Measurements from ENCODE around the gene SYAP1.
A peak's percentile ranks its signal among the peaks of the same experiment; 100 is the strongest.

The SYAP1 gene

GRCh38 chrX:16771483-16772398, 52.3 kb downstream of the SYAP1 start:
- TF ChIP-seq POLR2AphosphoS5 (IDR thresholded peaks at IDR 0.05; ENCODE audit: low read depth, low read length) (peak; percentile 99), REST (IDR thresholded peaks at IDR 0.05; ENCODE audit: insufficient read depth in 1 of 2, low read depth in 2 of 2, low read length in 2 of 2) (no peak), SIN3A (IDR thresholded peaks at IDR 0.05; ENCODE audit: borderline replicate concordance, insufficient read depth, low read length) (peak; percentile 90; the same call in 1 of the 2 replicates)

- TF ChIP-seq FOXP2 (optimal IDR thresholded peaks at IDR 0.05; ENCODE audit: borderline replicate concordance, extremely low read depth, extremely low read length, insufficient read depth) (no peak), SIN3A (IDR thresholded peaks at IDR 0.05; ENCODE audit: borderline replicate concordance, insufficient read depth, low read length) (no peak), TAF1 (IDR thresholded peaks at IDR 0.05; ENCODE audit: borderline replicate concordance, insufficient read depth, low read length) (no peak), POLR2AphosphoS5 (IDR thresholded peaks at IDR 0.05; ENCODE audit: low read depth, low read length) (no peak), REST (IDR thresholded peaks at IDR 0.05; ENCODE audit: insufficient read depth in 1 of 2, low read depth in 2 of 2, low read length in 2 of 2) (no peak)
These were observed 53.0 kb downstream of the SYAP1 start for GRCh38 chrX:16772460-16772859.

GRCh38 chrX:16774746-16775145, 55.3 kb downstream of the SYAP1 start:
- no peak for TF ChIP-seq REST (IDR thresholded peaks at IDR 0.05; ENCODE audit: insufficient read depth in 1 of 2, low read depth in 2 of 2, low read length in 2 of 2)

GRCh38 chrX:16778545-16778944, 59.1 kb downstream of the SYAP1 start:
- TF ChIP-seq REST (IDR thresholded peaks at IDR 0.05; ENCODE audit: insufficient read depth in 1 of 2, low read depth in 2 of 2, low read length in 2 of 2) = no peak
- TF ChIP-seq TAF1 (IDR thresholded peaks at IDR 0.05; ENCODE audit: borderline replicate concordance, insufficient read depth, low read length) = no peak
- no peak for TF ChIP-seq POLR2AphosphoS5 (IDR thresholded peaks at IDR 0.05; ENCODE audit: low read depth, low read length)
- no peak for TF ChIP-seq FOXP2 (optimal IDR thresholded peaks at IDR 0.05; ENCODE audit: borderline replicate concordance, extremely low read depth, extremely low read length, insufficient read depth)
- no peak for TF ChIP-seq SIN3A (IDR thresholded peaks at IDR 0.05; ENCODE audit: borderline replicate concordance, insufficient read depth, low read length)

GRCh38 chrX:16778993-16779392, 59.6 kb downstream of the SYAP1 start:
- TF ChIP-seq TAF1 (IDR thresholded peaks at IDR 0.05; ENCODE audit: borderline replicate concordance, insufficient read depth, low read length) (no peak), FOXP2 (optimal IDR thresholded peaks at IDR 0.05; ENCODE audit: borderline replicate concordance, extremely low read depth, extremely low read length, insufficient read depth) (no peak), REST (IDR thresholded peaks at IDR 0.05; ENCODE audit: insufficient read depth in 1 of 2, low read depth in 2 of 2, low read length in 2 of 2) (no peak), SIN3A (IDR thresholded peaks at IDR 0.05; ENCODE audit: borderline replicate concordance, insufficient read depth, low read length) (no peak), POLR2AphosphoS5 (IDR thresholded peaks at IDR 0.05; ENCODE audit: low read depth, low read length) (no peak)
